Skin epidermis (tissue), 12 donors: Measurements from ENCODE around the gene CLCN5.

ENCODE experiments used
- H3K27ac ChIP-seq, 21 experiments: fragments of 200-600 bp; sonication (generic) in 11 of 21; one replicate each; pipeline ENCODE4 v1.5.0; 2020; ENCODE audit warnings: mild to moderate bottlenecking in 3 of 21, inconsistent platforms in 2 of 21, moderate library complexity in 2 of 21
- H3K4me3 ChIP-seq, 7 experiments: fragments of 200-600 bp; sonication (generic) in 2 of 7; one replicate each; pipeline ENCODE4 v1.5.0; 2020; ENCODE audit warnings: inconsistent platforms in 2 of 7, mild to moderate bottlenecking in 2 of 7, moderate library complexity in 1 of 7

Gene CLCN5

DNA sequence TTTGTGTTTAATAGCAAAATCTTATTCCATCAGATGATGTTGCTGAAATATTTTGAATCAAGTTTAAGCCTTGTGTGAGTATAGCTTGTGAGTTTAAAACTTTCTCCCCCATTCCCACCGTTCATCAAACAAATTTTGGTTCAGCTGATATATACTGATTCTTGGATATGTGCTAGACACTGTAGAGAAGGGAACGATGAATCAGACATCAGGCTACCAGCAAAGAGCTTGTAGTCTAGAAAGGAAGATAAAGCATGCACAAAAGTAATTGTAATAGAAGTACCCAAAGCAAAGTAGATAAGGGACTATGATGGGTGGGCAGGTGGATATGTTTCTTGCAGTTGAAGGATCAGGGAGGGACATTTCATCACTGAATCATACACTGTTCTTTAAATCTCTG lies 146.5 kb downstream of the CLCN5 start:
- H3K4me3 ChIP-seq, result no peak overlapping the region
- no peak overlapping the region for H3K27ac ChIP-seq

DNA sequence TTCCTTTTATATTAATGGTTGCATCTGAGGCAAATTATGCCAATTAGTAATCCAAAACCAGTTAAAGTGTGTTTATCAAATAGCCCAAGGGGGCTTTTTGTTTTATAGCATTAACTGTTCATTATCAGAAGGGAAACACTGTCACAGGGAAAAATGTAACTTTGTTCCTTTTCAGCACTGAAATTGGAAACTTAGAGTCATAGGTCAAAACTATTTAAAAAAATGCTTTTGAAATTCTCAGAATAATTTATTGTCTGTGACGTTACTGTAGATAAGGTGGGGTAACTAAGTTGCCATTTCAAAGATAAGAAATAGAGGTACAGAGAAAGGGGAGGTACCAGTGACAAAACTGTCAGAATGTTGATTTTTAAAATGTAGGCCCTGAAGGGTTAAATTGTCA lies 149.1 kb downstream of the CLCN5 start:
- H3K27ac ChIP-seq, result no peak overlapping the region
- no peak overlapping the region for H3K4me3 ChIP-seq

DNA sequence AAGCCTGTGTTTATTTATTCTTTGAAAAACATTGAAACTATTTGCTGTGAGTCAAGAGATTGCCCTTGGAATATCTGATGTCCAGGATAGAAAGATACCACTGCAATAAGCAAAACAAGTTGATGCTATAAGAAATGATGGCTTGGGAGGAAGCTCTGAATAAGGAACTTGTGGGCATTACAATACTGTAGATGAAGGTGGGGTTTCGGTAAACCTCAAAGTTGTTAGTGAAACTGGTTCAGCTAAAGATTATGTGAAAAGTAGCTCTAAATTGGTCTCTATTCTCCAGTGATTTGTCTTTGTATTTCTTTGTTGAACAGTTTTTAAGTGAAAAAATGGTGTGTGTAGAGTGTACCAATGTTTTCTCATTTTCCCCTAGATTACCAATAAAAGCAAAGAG lies 149.7 kb downstream of the CLCN5 start:
- Histone ChIP-seq H3K27ac (no peak overlapping the region), H3K4me3 (no peak overlapping the region)

DNA sequence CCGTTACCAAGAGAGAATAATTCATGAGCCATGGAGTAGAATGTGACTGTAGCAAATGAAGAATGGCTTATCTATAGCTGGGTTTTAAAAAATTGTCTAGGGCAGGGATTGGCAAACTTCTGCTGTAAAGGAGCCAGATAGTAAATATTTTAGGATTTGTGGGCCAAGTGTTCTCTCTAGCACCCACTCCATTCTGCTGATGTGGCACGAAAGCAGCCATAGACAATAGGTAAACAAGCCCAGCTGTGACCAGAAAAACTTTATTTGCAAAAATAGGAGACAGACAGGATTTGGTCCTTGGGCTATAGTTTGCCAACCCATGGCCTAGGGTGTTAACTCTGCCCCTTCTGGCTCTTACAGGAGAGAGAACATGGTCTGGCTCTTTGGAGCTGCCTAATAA lies 151.2 kb downstream of the CLCN5 start:
- no peak overlapping the region for H3K27ac ChIP-seq
- H3K4me3 ChIP-seq, result no peak overlapping the region

DNA sequence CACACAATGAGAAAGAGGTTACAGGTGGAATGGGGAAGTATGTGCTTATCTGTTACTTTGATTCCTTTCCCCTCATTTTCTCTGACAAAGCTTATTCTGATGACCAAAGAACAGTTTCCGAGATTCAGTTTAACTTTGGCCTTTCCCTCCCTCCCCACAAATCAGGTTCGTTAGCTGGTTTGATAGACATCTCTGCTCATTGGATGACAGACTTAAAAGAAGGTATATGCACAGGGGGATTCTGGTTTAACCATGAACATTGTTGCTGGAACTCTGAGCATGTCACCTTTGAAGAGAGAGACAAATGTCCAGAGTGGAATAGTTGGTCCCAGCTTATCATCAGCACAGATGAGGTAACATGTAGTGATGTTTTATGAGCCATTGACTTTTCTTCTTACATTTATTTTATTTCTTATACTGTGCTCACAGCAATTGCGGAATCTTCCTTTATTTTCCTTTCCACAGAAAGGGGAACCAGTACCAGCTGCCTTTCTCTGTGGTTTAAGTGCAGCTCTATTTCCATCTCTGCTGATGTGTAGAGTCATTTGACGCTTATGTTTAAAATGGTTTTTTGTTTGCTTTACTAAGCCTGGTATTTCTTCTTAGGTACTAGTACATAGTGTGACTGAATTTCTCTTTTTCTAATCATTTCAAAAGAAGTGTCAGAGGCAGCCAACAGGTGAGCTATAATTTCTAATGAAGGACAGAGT lies 153.4 kb downstream of the CLCN5 start:
- H3K4me3 ChIP-seq, result no peak overlapping the region
- no peak overlapping the region for H3K27ac ChIP-seq

DNA sequence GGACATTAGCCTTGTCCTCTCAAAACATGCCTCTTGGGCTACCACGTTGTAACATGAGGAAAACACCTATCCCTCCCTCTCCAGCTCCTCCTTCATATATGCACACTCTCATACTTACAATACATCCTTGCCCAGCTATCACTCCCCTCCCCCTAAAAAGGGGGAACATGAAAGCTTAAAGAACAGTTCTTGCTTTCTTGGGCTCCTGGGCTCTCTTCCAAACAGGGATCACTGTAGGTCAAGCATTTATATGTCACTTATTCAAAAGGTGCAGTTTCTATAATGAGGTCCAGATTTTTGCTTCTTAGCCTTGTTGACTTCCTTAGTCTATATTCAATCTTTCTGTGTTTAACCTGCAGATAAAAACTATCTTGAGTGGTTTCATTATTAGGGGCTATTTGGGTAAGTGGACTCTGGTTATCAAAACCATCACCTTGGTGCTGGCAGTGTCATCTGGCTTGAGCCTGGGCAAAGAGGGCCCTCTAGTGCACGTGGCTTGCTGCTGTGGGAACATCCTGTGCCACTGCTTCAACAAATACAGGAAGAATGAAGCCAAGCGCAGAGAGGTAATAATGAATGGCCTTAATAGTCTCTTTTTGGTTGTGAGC lies 159.0 kb downstream of the CLCN5 start:
- Histone ChIP-seq H3K27ac (no peak overlapping the region), H3K4me3 (no peak overlapping the region)

DNA sequence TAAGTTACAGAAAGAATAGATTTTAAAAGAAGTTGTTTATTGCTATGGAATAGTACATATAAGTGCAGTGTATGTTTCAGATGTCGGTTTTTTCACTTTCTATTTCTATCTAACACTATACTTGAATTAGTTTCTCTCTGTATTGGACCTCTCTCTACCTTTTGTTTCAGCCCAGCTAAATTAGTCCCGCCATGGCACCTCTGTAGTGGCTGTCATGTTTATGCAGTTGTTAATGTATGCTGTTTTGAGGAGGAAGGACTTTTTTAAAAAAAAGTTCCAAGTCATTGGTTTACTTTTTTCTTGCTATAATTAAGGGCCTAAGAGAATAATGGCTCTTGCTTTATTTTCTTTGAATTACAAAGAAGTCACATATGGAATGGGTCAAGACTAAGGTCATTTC lies 160.3 kb downstream of the CLCN5 start:
- Histone ChIP-seq H3K4me3 (no peak overlapping the region), H3K27ac (no peak overlapping the region)

DNA sequence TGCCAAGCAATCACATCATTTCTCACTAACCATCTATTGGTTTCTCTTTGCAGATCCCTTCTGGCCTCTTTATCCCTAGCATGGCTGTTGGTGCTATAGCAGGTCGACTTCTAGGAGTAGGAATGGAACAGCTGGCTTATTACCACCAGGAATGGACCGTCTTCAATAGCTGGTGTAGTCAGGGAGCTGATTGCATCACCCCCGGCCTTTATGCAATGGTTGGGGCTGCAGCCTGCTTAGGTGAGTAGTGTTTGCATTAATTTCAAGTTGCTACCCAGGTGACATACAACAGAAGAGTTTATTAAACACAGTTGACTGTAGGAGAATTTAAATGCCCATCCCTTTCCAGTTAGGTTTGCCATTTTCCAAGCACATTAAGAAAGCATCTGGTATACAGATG lies 166.2 kb downstream of the CLCN5 start:
- Histone ChIP-seq H3K27ac (no peak overlapping the region), H3K4me3 (no peak overlapping the region)

DNA sequence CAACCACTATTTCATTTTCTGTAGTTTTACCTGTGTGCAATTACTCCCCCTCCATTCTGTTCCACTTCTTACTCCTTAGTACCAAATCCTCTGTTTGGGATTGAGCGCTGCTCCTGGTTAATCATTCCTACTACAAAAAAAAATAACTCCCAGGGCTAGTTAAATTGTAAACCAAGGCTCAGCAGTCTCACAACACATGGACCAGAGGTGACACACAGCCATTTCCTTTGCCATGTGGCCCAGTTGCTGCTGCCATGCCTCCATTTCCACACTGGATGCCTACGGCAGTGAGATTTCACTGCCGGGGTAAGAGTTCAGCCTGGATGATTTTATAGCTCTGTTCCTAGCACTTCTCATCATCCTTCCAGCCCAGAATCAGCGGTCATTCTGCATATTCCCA lies 171.2 kb downstream of the CLCN5 start:
- H3K4me3 ChIP-seq, result no peak overlapping the region
- H3K27ac ChIP-seq, result no peak overlapping the region

DNA sequence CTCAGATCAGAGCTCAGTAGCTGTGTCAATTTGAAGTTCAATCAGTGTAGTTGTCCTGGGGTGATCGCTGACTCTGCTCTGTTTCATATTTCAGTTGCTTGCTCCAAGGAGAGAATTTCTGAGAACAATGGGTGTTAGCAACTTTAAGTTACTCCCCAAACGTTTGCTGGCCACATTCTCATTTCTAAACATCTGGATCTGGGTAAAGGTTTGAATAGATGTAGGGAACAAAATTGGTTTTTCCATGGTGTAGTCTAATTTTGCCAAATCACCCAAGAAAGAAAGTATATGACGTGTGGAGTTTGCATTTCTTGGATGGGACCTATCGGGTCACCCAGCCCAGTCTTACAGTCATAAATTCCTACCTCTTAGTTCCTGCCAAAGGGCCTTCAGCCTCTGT lies 174.7 kb downstream of the CLCN5 start:
- peak overlapping the region in 1 of 21 experiments; percentile 51 for H3K27ac ChIP-seq
- no peak overlapping the region for H3K4me3 ChIP-seq

DNA sequence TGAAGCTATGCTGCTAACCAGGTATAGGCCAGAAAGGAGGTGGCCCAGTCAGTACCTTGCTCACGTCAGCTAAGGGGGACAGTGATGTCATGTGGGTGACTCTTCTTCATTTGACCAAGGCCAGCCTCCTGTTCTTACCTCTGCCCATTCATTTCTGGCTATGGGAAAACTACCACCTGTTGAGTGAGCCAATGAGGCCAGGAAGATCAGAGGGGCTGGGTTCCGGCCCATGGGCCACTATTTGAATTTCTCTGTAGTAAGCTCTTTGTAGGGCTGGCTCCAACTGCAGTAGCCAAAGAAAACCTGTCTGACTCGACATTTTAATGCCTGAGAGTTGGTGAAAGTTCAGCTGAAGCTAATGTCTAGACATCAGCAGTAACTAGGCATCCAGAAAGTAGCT lies 175.8 kb downstream of the CLCN5 start:
- Histone ChIP-seq H3K4me3 (no peak overlapping the region), H3K27ac (peak overlapping the region in 2 of 21 experiments; percentile 36 to 44)

DNA sequence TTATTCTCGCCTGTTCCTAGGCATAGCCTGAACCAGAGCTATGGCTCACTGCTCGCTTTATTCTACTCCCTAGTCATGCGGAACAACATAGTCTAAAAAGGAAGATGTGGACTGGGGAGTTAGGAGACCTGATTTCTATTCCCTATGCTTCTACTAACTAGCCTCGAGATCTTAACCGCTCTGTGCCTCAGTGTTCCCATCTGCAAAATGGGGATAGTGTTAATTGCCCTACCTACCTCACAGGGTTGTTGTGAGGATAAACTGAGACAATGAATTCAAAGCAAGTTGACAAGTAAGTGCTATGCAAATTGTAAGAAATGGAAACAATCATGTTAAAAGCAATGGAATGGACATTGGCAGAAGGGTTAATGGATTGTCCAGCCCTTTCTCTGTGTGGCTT lies 176.4 kb downstream of the CLCN5 start:
- Histone ChIP-seq H3K4me3 (no peak overlapping the region), H3K27ac (no peak overlapping the region)

DNA sequence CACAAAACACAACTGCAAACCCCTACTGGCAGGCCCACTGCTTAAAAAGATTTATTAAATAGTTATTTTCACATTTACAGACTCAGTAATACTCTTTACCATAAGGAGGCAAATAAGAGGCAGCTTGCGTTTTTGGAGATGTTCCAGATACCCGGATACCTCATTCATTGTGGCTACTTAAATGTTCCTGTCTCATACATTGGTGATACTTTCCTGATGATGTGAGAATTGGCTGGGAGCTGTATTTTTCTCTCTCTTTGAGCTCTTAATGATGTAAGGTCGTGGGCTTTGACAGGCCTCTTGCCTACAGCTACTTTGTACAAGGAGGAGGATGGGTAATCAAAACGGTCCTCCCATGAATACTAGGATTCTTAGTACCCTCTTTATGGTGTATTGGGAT lies 176.9 kb downstream of the CLCN5 start:
- no peak overlapping the region for H3K4me3 ChIP-seq

DNA sequence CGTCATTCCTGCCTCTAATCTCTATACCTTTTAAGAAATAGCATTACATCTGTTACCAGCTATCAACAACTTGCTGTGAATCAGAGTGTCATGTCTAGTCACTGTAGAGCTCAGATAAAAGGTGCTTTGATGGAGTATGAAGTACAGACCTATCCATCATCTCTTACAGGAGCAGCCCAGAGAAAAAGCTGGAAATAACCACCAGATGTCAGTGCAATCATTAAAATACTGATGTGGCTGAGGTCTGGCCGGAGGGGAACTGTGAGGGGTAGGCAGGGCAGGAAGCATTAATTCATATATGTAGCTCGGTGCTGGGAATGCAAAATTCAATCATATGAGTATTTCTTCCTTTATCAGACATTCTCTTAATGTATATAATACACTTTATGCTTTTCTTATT lies 177.8 kb downstream of the CLCN5 start:
- Histone ChIP-seq H3K4me3 (no peak overlapping the region), H3K27ac (no peak overlapping the region)

More for the DNA sequence above, 176.9 kb downstream of the CLCN5 start:
- H3K27ac ChIP-seq, result no peak overlapping the region

DNA sequence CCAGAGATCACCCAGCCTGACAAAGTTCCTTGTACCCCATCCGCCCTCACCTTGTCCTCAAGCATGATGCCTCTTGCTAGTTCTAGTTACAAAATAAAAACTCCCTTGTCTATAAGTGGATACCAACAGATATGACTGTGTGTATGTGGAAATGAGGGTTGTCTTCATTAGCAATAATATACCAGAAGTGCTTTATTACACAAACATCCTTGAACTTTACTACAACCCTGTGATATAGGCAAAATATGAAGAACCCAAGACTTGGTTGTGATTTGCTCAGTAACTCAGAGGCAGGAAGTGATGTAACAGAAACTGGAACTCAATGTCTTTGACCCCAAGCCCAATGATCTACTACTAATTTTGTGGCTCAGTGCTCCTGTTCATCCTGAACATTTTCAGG lies 180.8 kb downstream of the CLCN5 start:
- Histone ChIP-seq H3K4me3 (no peak overlapping the region), H3K27ac (no peak overlapping the region)

DNA sequence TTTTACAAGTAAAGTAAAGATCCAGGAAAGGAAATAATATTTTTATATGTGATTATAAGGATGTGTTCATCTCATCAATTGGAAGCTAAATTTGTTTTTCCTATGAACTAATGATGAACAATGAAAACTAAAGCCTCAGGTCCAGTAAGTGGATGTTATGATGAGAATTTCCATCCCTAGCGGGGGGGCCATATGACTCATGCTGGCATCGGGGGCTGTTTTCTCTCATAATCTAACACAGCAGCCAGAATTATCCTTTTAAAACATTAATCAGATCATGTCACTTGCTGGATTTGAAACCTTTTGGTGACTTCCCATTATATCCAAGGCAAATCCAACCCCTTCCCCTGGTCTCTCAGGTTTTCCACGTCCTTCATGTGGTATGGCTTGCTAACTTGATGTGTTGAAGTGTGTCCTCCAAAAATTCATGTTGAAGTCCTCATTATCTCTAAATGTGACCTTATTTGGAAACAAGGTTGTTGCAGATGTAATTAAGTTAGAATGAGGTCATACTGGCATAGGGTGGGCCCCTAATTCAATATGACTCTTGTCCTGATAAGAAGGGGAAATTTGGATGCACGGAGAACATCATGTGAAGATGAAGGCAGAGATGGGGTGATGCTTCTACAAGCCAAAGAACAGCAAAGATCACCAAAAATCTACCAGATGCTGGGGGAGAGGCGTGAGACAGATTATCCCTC lies 181.6 kb downstream of the CLCN5 start:
- Histone ChIP-seq H3K27ac (no peak overlapping the region), H3K4me3 (no peak overlapping the region)

DNA sequence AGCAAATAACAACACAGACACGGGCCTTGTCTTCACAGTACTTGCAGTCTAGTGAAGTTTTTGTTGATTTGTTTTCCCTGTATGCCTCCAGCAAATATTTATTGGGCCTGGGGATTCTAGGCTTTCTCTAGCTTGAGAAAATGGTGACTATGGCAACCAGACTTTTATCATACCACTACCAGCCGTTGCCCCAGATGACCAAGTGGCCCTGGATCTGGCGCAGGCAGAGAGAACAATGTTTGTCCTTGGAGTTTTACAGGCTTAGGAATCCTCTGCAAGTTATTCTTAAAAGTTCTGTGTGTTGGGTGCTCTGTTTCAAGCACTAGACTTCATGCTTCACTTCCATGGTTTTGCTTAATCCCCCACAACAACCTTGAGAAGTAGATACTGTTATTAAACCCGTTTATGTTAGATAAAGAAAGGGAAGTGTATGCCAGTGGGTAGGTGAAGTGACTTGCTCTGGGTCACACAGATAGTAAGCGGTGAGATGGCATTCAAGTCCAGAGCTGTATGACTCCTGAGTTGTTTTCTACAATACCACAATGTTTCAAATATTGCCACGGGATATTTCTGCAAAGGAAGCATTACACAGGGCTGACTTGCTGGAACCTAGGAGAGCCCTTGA lies 183.8 kb downstream of the CLCN5 start:
- Histone ChIP-seq H3K4me3 (no peak overlapping the region), H3K27ac (no peak overlapping the region)

DNA sequence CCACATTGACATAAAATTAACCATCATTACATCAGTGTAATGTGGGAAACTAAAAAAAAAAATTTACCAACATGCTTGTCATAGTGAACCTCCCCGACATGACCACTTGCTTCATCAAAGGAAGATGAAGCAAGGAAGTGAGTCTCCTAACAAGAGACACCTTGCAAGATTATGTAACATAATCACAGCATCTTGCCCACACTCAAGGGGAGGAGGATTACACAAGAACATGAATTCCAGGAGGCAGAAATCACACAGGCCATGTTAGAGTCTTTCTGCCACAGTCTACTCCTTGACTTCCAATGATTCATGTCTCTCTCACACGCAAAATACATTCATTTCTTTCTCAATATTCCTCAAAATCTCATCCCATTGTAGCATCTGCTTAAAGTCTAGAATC lies 185.1 kb downstream of the CLCN5 start:
- no peak overlapping the region for H3K4me3 ChIP-seq
- H3K27ac ChIP-seq, result no peak overlapping the region

DNA sequence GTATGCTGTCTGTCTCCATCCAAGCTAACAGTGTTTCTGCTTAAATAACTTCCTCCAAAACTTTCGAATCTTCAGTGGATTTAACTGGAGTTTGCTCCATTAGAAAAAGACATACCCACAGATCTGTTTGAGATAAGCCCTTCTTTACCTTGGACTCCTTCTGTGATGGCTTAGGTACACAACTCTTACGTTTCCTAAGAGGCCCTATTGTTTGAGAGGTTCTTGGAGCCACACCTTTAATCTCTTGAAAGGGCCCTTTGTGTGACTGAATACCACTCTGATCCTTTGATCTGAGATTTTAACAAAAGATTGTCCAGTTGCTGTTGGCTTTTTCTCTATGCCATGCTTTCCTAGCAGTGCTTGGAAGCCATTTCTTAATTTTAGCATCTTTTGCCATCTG lies 185.9 kb downstream of the CLCN5 start:
- Histone ChIP-seq H3K4me3 (no peak overlapping the region), H3K27ac (no peak overlapping the region)

DNA sequence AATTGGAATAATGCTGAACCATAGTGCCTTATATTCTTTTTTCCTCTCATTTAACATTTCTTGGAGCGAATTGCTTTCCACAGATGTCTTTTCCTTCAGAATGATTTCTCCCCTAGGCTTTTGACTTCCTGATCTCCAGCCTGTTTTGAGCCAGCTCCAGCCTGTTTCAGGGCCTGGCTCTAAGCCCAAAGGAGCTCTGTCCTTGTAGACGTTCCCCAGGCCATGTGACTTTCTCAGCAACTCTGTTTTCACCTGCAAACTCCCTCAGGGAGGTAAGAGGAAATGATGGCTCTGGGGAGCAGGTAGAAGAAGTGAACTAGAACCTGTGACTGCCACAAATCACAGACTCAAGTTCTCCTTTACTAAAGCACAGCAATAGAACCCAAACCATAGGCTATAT lies 189.3 kb downstream of the CLCN5 start:
- Histone ChIP-seq H3K27ac (no peak overlapping the region), H3K4me3 (no peak overlapping the region)

DNA sequence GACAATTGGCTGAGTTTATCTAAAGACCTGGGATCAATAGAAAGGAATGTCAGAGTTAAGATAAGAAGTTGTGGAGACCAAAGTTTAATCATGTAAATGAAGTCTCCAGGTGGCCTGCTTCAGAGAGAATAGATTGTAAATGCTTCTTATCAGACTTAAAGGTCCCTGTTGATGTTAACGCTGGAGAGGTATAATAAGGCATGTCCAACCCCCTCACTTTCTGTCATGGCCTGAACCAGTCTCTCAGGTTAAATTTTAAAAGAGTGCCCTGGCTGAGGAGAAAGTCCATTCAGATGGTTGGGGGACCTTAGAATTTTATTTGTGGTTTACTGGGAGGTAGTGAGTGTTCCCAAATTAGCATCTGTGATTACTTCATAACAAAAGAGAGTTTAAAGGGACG lies 191.7 kb downstream of the CLCN5 start:
- Histone ChIP-seq H3K27ac (no peak overlapping the region), H3K4me3 (no peak overlapping the region)
